ENCODE measurements around the gene RNF144A.

Gene RNF144A

GRCh38 chr2:7010391-7011054 is 93.3 kb downstream of the RNF144A start:
- TF ChIP-seq, protein P1, sequence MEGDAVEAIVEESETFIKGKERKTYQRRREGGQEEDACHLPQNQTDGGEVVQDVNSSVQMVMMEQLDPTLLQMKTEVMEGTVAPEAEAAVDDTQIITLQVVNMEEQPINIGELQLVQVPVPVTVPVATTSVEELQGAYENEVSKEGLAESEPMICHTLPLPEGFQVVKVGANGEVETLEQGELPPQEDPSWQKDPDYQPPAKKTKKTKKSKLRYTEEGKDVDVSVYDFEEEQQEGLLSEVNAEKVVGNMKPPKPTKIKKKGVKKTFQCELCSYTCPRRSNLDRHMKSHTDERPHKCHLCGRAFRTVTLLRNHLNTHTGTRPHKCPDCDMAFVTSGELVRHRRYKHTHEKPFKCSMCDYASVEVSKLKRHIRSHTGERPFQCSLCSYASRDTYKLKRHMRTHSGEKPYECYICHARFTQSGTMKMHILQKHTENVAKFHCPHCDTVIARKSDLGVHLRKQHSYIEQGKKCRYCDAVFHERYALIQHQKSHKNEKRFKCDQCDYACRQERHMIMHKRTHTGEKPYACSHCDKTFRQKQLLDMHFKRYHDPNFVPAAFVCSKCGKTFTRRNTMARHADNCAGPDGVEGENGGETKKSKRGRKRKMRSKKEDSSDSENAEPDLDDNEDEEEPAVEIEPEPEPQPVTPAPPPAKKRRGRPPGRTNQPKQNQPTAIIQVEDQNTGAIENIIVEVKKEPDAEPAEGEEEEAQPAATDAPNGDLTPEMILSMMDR (conservative IDR thresholded peaks at IDR 0.05; ENCODE audit: low read depth, low read length) = no peak
- peak; percentile 72 for DNase-seq (ENCODE audit: low read depth)
- H3K4me3 ChIP-seq (ENCODE audit: low read length) = no peak overlapping the region

DNA sequence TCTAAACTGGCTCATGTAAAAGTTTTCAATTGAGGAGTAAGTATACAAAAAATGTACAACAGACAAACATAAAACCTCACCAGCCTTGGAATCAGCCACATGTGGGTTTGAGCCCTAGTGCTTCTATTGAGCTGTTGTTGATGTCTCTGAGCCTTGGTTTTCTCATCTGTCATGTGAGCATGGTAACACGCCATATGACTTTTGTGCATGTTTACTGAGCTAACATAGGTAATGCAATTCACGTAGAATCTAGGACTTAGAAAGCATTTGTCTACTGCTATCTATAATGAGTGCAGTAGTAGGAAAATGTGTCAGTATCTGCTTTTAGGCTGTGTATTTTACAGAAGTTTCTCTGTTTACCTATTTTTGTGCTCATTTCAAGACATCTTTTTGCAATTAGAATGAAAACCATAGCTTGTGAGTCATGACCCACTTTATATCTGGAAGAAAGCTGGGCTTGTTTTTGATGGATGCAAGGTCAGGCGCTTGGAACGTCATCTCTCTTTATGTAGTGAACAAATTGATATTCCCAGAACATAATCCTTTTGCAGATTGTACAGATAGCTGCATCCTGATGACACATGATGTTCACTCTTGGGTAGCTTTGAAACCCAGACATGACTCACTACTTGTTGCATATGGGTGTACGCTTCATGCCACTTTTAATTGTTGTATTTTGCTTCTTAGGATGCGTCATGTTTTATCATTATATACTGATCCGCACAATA is 94.3 kb downstream of the RNF144A start:
- TF ChIP-seq, protein P1 (conservative IDR thresholded peaks at IDR 0.05; ENCODE audit: low read depth, low read length) = no peak
- DNase-seq (ENCODE audit: low read depth) = peak; percentile 93
- H3K4me3 ChIP-seq (ENCODE audit: low read length) = no peak overlapping the region

GRCh38 chr2:7012141-7012764 is 95.0 kb downstream of the RNF144A start:
- no peak for DNase-seq (ENCODE audit: low read depth)
- H3K4me3 ChIP-seq (ENCODE audit: low read length) = no peak overlapping the region
- TF ChIP-seq, protein P1 (conservative IDR thresholded peaks at IDR 0.05; ENCODE audit: low read depth, low read length) = no peak

DNA sequence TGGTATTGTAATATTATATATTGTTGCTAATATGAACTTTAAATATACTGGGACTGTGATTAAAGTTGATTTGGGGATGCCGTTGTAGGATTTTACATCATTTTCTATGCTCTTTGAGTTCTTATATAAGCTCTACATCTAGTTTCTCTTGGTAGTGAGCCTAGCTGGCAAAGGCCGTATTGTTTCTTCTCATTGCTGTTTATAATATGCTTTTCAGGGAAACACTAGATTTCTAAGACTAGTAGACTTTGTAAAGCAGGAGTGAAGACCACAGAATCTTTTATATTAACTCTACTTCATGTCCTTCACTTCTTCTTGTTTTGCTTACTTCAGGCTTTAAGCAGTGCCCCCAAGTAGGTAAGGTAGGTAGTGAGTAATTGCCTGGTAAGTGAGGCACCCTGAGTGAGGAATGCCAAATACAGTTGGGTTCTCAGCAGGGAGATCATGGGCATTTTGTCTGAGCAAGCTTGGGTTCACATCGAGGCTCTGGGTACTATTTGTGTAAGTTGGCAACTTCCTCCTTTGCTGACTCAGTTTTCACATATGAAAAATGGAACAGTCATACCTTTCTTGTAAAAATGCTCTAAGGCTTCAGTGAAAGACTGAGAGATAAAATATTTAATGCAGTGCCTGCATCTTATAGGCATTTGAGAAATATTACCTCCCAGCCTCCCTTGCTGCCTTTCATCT is 96.4 kb downstream of the RNF144A start:
- TF ChIP-seq, protein P1 (conservative IDR thresholded peaks at IDR 0.05; ENCODE audit: low read depth, low read length) = no peak
- no peak for DNase-seq (ENCODE audit: low read depth)
- no peak overlapping the region for H3K4me3 ChIP-seq (ENCODE audit: low read length)

DNA sequence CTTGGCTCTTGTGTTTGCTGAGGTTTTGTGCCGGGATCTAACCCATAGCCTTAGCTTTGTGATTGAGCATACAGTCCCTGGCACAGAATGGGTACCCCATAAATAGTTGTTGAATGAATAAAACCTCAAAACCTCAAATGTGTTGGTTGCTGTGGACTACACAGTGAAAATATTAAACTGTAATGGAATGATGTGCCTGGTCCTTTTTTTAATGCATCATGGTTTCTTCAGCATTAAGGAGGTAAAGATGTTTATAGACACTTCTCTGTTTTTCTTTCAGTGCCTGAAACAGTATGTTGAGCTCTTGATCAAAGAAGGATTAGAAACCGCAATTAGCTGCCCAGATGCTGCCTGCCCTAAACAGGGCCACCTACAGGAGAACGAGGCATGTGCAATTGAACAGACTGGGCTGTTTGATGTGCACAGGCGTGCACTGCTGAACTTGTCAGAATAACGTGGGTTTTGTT is 97.0 kb downstream of the RNF144A start:
- H3K4me3 ChIP-seq (ENCODE audit: low read length) = no peak overlapping the region
- DNase-seq (ENCODE audit: low read depth) = peak; percentile 61
- TF ChIP-seq, protein P1 (conservative IDR thresholded peaks at IDR 0.05; ENCODE audit: low read depth, low read length) = peak; percentile 94

DNA sequence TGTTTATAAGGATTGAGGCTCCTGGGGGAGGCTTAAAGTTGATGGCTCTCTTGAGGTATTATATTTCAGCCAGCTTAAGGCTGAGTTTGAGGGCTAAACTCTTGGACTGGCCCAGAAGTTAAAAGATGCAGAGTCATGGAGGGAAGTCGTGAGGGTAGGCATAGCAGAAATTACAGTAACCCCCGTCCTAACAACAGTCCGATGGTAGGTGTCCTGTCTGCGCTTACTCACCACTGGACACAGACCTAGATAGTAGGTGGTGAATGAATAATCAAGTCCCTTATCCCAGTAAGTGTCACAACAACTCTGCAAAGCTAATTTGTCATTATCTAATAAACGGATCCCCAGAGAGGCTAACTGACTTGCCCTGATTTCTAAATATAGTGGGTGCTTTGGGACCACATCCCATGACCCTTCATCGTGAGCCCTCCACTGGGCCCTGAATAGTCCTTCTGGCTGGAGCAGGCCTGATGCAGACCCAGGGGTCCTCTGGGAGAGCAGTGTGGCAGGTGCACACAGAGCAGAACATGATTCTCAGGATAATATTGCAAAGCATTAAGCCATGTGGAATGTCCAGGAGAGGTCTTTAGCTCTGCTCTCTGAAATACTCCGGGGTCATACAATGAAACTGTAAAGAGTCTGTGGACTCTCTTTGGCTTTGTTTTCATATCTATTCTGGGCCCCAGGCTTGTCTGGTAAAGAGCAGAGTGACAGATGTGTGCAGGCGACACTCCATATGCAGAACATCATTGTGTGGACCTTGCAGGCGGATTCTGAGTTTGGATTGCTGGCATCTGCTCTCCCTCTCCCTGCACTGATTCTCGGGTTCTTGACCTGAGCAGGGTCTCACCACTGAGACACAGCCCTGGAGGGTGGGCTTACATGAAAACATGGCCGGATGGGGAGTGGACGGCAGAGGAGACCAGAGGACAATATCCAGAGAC is 98.1 kb downstream of the RNF144A start:
- no peak overlapping the region for H3K4me3 ChIP-seq (ENCODE audit: low read length)
- TF ChIP-seq, protein P1 (conservative IDR thresholded peaks at IDR 0.05; ENCODE audit: low read depth, low read length) = no peak
- DNase-seq (ENCODE audit: low read depth) = no peak
